A549 (cell line): Measurements from ENCODE around the gene H19. TPM values are rescaled to one million over a fixed set of nuclear protein-coding genes. Genes with fewer than 3 reads are reported as not detected.

ENCODE experiments used
- ATAC-seq, 2 experiments: fragments of 200-7000 bp in 1 of 2; fragments of >200 bp in 1 of 2; cut with Nextera tagmentation in 1 of 2; cut with Tn5 transposase in 1 of 2; 3 replicates each; pipeline versions ENCODE4 v1.8.0 to v1.9.1; 2018 to 2020; ENCODE audit warnings: mild to moderate bottlenecking in 1 of 2, moderate library complexity in 1 of 2
- CTCF ChIA-PET: fragments of 300-600 bp; sonication (Branson Sonifier 250); formaldehyde crosslinking; extraction: SDS; loops from one replicate; lab custom pipeline; 2021; ENCODE audit warnings: antibody characterized with exemption, inconsistent platforms; lab: Yijun Ruan, JAX
- POLR2A ChIA-PET: fragments of 350-600 bp; formaldehyde crosslinking; extraction: SDS; loops from one replicate; lab custom pipeline; 2021; ENCODE audit warnings: antibody characterized with exemption, inconsistent platforms; lab: Yijun Ruan, JAX
- DNase-seq, 2 experiments: peaks; one replicate each; pipeline versions ENCODE4 v3.0.0 to v3.0.0-alpha.2; 2011 to 2016; ENCODE audit warnings: low read depth in 1 of 2, low spot score in 1 of 2
- FAIRE-seq: peaks from 2 replicates; lab custom pipeline; 2011; peaks lifted over from hg19 to GRCh38; lab: Jason Lieb, UNC
- H3K27ac ChIP-seq, 2 experiments: fragments of >200 bp; sonication (Bioruptor Twin); formaldehyde crosslinking; 3 replicates each; pipeline ENCODE4 v1.5.1; 2016 to 2017
- H3K4me1 ChIP-seq: fragments of >200 bp; sonication (Bioruptor Twin); formaldehyde crosslinking; 3 replicates; pipeline ENCODE4 v1.6.1; 2016
- H3K4me2 ChIP-seq: fragments of >200 bp; sonication (Bioruptor Twin); formaldehyde crosslinking; 3 replicates; pipeline ENCODE4 v1.6.1; 2016
- H3K4me3 ChIP-seq: fragments of >200 bp; sonication (Bioruptor Twin); formaldehyde crosslinking; 3 replicates; pipeline ENCODE4 v1.5.1; 2016
- H3K9me3 ChIP-seq: fragments of >200 bp; sonication (Bioruptor Twin); formaldehyde crosslinking; 3 replicates; pipeline ENCODE4 v1.6.1; 2016
- CBX2 ChIP-seq: fragments of 200-600 bp; sonication (generic); IDR thresholded peaks from 2 replicates; pipeline ENCODE4 v1.6.1; 2016; ENCODE audit warnings: low read depth, mild to moderate bottlenecking, borderline replicate concordance
- EHF ChIP-seq: fragments of 250-450 bp; sonication (Bioruptor Pico); IDR thresholded peaks from 2 replicates; pipeline ENCODE4 v1.5.0; 2020; ENCODE audit warnings: mild to moderate bottlenecking
- EHMT2 ChIP-seq: fragments of 200-600 bp; sonication (generic); IDR thresholded peaks from 2 replicates; pipeline ENCODE4 v1.6.1; 2016; ENCODE audit warnings: antibody characterized with exemption, low read depth, mild to moderate bottlenecking, moderate library complexity
- FOSB ChIP-seq: fragments of 250-450 bp; sonication (Bioruptor Pico); IDR thresholded peaks from 2 replicates; pipeline ENCODE4 v1.5.0; 2020; ENCODE audit warnings: mild to moderate bottlenecking, moderate library complexity
- GATA3 ChIP-seq: IDR thresholded peaks from 2 replicates; pipeline ENCODE4 v1.6.1; 2012; ENCODE audit warnings: borderline replicate concordance
- HEYL ChIP-seq: fragments of 250-450 bp; sonication (Bioruptor Pico); IDR thresholded peaks from 2 replicates; pipeline ENCODE4 v1.8.0; 2021; ENCODE audit warnings: mild to moderate bottlenecking, moderate library complexity
- HOXA7 ChIP-seq: fragments of 250-450 bp; sonication (Bioruptor Pico); IDR thresholded peaks from 2 replicates; pipeline ENCODE4 v1.5.0; 2020; ENCODE audit warnings: mild to moderate bottlenecking, moderate library complexity
- HOXB5 ChIP-seq: fragments of 250-450 bp; sonication (Bioruptor Pico); IDR thresholded peaks from 2 replicates; pipeline ENCODE4 v1.5.0; 2020; ENCODE audit warnings: mild to moderate bottlenecking, moderate library complexity
- JUNB ChIP-seq: fragments of >200 bp; sonication (Bioruptor Twin); formaldehyde crosslinking; IDR thresholded peaks from 2 replicates; pipeline ENCODE4 v1.6.1; 2016
- KDM5A ChIP-seq: fragments of 200-600 bp; sonication (generic); IDR thresholded peaks from 2 replicates; pipeline ENCODE4 v1.6.1; 2016; ENCODE audit warnings: antibody characterized with exemption, mild to moderate bottlenecking
- MAFK ChIP-seq: fragments of 450-650 bp; IDR thresholded peaks from 2 replicates; pipeline ENCODE4 v1.6.1; 2014; ENCODE audit not compliant: partially characterized antibody
- NFE2L2 ChIP-seq: fragments of 150-350 bp; conservative IDR thresholded peaks from 2 replicates; pipeline ENCODE4 v1.6.1; 2014; ENCODE audit warnings: low read length
- POLR2AphosphoS2 ChIP-seq: conservative IDR thresholded peaks from 2 replicates; pipeline ENCODE4 v1.6.1; 2012; ENCODE audit warnings: low read length, improper control_type of control experiment, inconsistent platforms
- RFX5 ChIP-seq: fragments of 450-650 bp; IDR thresholded peaks from 2 replicates; pipeline ENCODE4 v1.7.1; 2014; ENCODE audit warnings: antibody characterized with exemption, mild to moderate bottlenecking, moderate library complexity
- SMC3 ChIP-seq: fragments of >200 bp; sonication (Bioruptor Twin); formaldehyde crosslinking; IDR thresholded peaks from 3 replicates; pipeline ENCODE4 v1.6.1; 2018; ENCODE audit warnings: inconsistent platforms
- SREBF2 ChIP-seq: fragments of 450-650 bp; IDR thresholded peaks from 2 replicates; pipeline ENCODE4 v1.6.1; 2014; ENCODE audit warnings: mild to moderate bottlenecking, moderate library complexity
- ZC3H11A ChIP-seq: fragments of 450-650 bp; IDR thresholded peaks from 2 replicates; pipeline ENCODE4 v1.6.1; 2014; ENCODE audit warnings: antibody characterized with exemption, mild to moderate bottlenecking
- ZFP36 ChIP-seq: fragments of 450-650 bp; IDR thresholded peaks from 2 replicates; pipeline ENCODE4 v1.6.1; 2014; ENCODE audit warnings: borderline replicate concordance; ENCODE audit not compliant: partially characterized antibody
- ZNF302 ChIP-seq: fragments of 250-450 bp; sonication (Bioruptor Pico); IDR thresholded peaks from 2 replicates; pipeline ENCODE4 v1.9.0; 2021; ENCODE audit warnings: inconsistent platforms, mild to moderate bottlenecking, moderate library complexity
- ZSCAN20 ChIP-seq: fragments of 250-450 bp; sonication (Bioruptor Pico); IDR thresholded peaks from 2 replicates; pipeline ENCODE4 v1.8.0; 2022; ENCODE audit warnings: mild to moderate bottlenecking, moderate library complexity
- WGBS: methylation state at CpG from one replicate; pipeline ENCODE4 v1.1.6; 2017; ENCODE audit errors: missing lambda C conversion rate; 5-methylcytosine and 5-hydroxymethylcytosine counted together
- polyA plus RNA-seq, 4 experiments: library from polyadenylated mRNA; depleted of rRNA in 3 of 4; stranded (reverse); fragments of >200 nt; fragmentation: RNase III in 1 of 4; extraction: RNeasy Plus Mini Kit Qiagen cat#74134 plus additional on column Dnase treatment in 1 of 4; gene quantifications; 2 replicates in 3 of 4; 3 replicates in 1 of 4; pipeline ENCODE4 v1.2.3, GENCODE V29; 2011 to 2017
- TF ChIP-seq, protein P1 (sequence below): IDR thresholded peaks from 2 replicates; pipeline ENCODE4 v1.6.1; 2012
- TF ChIP-seq, protein P2 (sequence below): fragments of >200 bp; sonication (Bioruptor Twin); formaldehyde crosslinking; IDR thresholded peaks from 2 replicates; pipeline ENCODE4 v1.6.1; 2016
- TF ChIP-seq, protein P3 (sequence below): fragments of 250-450 bp; sonication (Bioruptor Pico); IDR thresholded peaks from 2 replicates; pipeline ENCODE4 v1.5.0; 2021; ENCODE audit warnings: mild to moderate bottlenecking, moderate library complexity, borderline replicate concordance
- TF ChIP-seq, protein P4 (sequence below): fragments of >200 bp; sonication (Bioruptor Twin); formaldehyde crosslinking; IDR thresholded peaks from 3 replicates; pipeline ENCODE4 v1.6.1; 2016
- TF ChIP-seq, protein P5 (sequence below): fragments of 150-350 bp; IDR thresholded peaks from 2 replicates; pipeline ENCODE4 v1.6.1; 2014; ENCODE audit warnings: low read depth, mild to moderate bottlenecking, low read length

H19 gene
- polyA plus RNA-seq, 2 of the 4 experiments (the other 2 are of a cell fraction) = 16.6 to 37.1 TPM

DNA sequence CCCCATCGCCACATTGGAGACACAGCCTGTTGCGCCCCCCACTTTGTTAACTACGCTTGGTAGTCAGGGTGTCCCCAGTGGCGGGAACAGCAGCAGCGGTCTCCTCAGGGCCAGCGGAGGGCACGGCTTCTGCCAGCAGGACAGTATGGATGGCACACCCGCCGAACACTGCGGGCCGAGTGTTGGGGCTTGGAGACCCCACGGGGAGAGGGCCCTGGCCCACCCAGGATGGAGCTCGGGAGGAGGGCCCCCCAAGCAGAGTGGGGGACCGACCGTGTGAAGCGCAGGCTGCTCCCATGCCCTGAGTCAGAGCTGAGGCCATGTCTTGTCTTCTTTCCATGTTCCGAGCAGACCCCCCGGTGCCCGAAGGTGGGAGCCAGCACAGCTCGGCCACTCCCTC lies 32.7 kb downstream of the H19 start:
- Histone ChIP-seq H3K9me3 (no peaks in the 10 kb centered on the region), H3K4me1 (no peaks in the 10 kb centered on the region), H3K4me3 (no peak overlapping the region), H3K27ac (no peak overlapping the region), H3K4me2 (no peak overlapping the region)
- ATAC-seq (no peak), DNase-seq (no peak), FAIRE-seq (no peak)
- ChIA-PET POLR2A (no interaction called here), CTCF (interaction anchor here (0.6 to 28.2 kb wide), 8 partner anchors 9 to 188 kb away, joined by 3 to 554 read pairs (median 3); no protein-coding TSS in a partner anchor)
- no peak for TF ChIP-seq HEYL (CRISPR knock-in tag)
- no peak for TF ChIP-seq GATA3
- TF ChIP-seq RFX5 = no peak
- TF ChIP-seq, protein P1, sequence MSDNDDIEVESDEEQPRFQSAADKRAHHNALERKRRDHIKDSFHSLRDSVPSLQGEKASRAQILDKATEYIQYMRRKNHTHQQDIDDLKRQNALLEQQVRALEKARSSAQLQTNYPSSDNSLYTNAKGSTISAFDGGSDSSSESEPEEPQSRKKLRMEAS = no peak
- TF ChIP-seq JUNB = no peak
- no peak for TF ChIP-seq EHMT2
- TF ChIP-seq, protein P2, sequence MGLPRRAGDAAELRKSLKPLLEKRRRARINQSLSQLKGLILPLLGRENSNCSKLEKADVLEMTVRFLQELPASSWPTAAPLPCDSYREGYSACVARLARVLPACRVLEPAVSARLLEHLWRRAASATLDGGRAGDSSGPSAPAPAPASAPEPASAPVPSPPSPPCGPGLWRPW = no peak
- no peak for TF ChIP-seq CBX2
- no CpG with 5 or more reads among the region's 20 CpGs for WGBS

DNA sequence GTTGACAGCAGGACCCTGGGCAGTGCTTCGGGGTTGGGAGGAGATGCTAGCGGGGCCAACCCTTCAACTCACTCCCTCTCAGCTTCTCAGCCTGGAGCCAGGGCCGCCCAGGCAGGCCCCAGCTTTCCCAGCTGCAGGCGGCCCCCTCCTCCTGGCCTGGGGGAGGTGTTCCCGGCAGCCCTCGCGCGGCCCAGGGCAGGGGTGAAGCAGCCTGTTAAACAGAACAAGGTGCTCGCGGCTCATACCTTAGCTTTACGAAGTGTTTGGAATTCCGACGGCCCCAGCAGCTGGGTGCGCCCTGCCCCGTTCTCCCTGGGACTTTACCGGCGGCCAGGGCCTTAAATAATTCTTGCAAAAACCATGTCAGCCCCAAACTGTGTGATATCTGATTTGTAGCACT lies 33.3 kb downstream of the H19 start:
- ChIA-PET CTCF (interaction anchor here (0.7 to 28.2 kb wide), 5 partner anchors 15 to 188 kb away, joined by 3 to 554 read pairs (median 3); no protein-coding TSS in a partner anchor), POLR2A (no interaction called here)
- TF ChIP-seq FOSB (CRISPR knock-in tag) = no peak
- no peak for TF ChIP-seq SREBF2
- TF ChIP-seq NFE2L2 = no peak
- TF ChIP-seq HOXB5 (CRISPR knock-in tag) = no peak
- no peak for TF ChIP-seq KDM5A
- TF ChIP-seq ZNF302 (CRISPR knock-in tag) = no peak
- no peak for TF ChIP-seq ZSCAN20 (CRISPR knock-in tag)
- TF ChIP-seq EHF = no peak
- TF ChIP-seq, protein P3, sequence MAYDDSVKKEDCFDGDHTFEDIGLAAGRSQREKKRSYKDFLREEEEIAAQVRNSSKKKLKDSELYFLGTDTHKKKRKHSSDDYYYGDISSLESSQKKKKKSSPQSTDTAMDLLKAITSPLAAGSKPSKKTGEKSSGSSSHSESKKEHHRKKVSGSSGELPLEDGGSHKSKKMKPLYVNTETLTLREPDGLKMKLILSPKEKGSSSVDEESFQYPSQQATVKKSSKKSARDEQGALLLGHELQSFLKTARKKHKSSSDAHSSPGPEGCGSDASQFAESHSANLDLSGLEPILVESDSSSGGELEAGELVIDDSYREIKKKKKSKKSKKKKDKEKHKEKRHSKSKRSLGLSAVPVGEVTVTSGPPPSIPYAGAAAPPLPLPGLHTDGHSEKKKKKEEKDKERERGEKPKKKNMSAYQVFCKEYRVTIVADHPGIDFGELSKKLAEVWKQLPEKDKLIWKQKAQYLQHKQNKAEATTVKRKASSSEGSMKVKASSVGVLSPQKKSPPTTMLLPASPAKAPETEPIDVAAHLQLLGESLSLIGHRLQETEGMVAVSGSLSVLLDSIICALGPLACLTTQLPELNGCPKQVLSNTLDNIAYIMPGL (CRISPR knock-in tag) = no peak
- TF ChIP-seq ZFP36 = no peak
- TF ChIP-seq HOXA7 (CRISPR knock-in tag) = no peak
- TF ChIP-seq, protein P4, sequence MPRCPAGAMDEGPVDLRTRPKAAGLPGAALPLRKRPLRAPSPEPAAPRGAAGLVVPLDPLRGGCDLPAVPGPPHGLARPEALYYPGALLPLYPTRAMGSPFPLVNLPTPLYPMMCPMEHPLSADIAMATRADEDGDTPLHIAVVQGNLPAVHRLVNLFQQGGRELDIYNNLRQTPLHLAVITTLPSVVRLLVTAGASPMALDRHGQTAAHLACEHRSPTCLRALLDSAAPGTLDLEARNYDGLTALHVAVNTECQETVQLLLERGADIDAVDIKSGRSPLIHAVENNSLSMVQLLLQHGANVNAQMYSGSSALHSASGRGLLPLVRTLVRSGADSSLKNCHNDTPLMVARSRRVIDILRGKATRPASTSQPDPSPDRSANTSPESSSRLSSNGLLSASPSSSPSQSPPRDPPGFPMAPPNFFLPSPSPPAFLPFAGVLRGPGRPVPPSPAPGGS = no peak
- no peak for TF ChIP-seq SMC3
- WGBS = no CpG with 5 or more reads among the region's 17 CpGs
- Histone ChIP-seq H3K4me3 (no peak overlapping the region), H3K27ac (no peak overlapping the region), H3K4me2 (no peak overlapping the region), H3K4me1 (no peaks in the 10 kb centered on the region), H3K9me3 (no peaks in the 10 kb centered on the region)
- no peak for FAIRE-seq
- ATAC-seq = no peak
- DNase-seq = no peak

DNA sequence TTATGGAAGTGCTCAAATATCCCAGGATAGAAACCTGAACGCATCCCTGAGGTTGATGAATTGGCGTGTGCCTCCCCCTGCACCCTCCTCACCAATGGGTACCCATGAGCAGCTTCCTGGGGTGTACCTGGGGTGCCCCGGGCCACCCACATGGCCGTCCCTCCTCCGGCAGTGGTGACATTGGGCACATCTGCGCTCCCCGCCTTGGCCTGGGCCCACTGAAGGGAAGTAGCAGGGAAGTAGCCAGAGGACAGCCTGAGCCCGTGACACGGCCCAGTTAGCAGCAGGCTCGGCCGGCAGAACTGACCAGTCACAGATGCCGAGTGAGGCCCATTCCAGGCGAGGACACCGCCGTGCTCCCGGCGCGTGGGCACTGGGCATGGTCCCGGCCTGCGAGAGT lies 33.8 kb downstream of the H19 start:
- Histone ChIP-seq H3K4me2 (no peak overlapping the region), H3K4me1 (no peaks in the 10 kb centered on the region), H3K9me3 (no peaks in the 10 kb centered on the region), H3K4me3 (no peak overlapping the region), H3K27ac (no peak overlapping the region)
- WGBS = no CpG with 5 or more reads among the region's 20 CpGs
- no peak for FAIRE-seq
- DNase-seq = no peak
- TF ChIP-seq, protein P2 = no peak
- TF ChIP-seq, protein P5, sequence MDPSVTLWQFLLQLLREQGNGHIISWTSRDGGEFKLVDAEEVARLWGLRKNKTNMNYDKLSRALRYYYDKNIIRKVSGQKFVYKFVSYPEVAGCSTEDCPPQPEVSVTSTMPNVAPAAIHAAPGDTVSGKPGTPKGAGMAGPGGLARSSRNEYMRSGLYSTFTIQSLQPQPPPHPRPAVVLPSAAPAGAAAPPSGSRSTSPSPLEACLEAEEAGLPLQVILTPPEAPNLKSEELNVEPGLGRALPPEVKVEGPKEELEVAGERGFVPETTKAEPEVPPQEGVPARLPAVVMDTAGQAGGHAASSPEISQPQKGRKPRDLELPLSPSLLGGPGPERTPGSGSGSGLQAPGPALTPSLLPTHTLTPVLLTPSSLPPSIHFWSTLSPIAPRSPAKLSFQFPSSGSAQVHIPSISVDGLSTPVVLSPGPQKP = no peak
- TF ChIP-seq SMC3 = no peak
- TF ChIP-seq ZC3H11A = no peak
- TF ChIP-seq, protein P1 = no peak
- no peak for TF ChIP-seq MAFK
- TF ChIP-seq POLR2AphosphoS2 = no peak
- no peak for TF ChIP-seq CBX2
- POLR2A ChIA-PET = no interaction called here
- CTCF ChIA-PET = interaction anchor here (1.0 to 28.2 kb wide), 2 partner anchors 81 to 189 kb away, joined by 3 to 554 read pairs; no protein-coding TSS in a partner anchor
- ATAC-seq = no peak
